GM19240 (cell line): ENCODE results near the gene ANO2.
"Not testable (repeated sequence)": the region's sequence is repeated elsewhere in the genome, so short reads cannot be mapped to it uniquely, and the experiment has no call there.

ENCODE experiments used
- DNase-seq: peaks from one replicate; pipeline ENCODE4 v3.0.0; 2011; ENCODE audit warnings: low spot score; ENCODE audit not compliant: insufficient read length

The ANO2 gene

DNA sequence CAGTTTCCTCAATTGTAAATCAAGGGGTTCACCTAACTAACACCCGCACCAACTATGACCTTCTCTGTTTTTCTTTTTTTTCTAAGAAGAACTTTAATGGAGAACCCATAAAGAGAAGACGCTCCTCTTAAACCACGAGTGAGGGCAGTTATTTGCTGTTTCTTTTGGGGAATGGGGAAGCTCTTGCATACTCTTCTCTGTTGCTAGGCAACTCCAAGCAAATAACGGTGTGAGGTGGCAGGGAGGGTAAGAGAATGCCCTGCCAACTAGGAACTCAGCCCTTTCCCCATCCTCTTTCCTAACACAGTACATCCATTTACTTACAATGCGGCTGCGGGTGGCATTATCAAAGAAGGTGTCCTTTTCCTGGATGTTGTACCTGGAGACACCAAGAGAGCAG lies 114.9 kb downstream of the ANO2 start:
- DNase-seq = no peak

DNA sequence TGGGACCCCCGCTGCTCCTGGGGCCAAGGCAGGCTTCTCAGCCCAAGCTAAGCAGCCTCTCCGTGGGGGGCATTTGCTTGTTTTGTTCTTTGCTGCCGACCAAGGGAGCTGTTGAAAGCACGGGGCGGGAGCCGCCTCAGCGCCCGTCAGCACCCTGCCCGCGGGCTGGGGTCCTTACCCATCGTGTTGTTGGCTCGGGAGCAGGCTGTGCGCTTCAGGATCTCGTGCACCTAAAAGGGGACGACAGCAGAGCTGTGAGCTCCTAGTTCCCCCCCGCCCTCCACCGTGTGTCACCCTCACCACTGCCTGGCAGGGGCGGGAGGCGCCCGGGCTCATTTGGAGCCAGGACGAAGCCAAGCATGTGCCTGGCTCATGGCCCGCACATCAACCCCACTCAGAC lies 117.5 kb downstream of the ANO2 start:
- no peak for DNase-seq

DNA sequence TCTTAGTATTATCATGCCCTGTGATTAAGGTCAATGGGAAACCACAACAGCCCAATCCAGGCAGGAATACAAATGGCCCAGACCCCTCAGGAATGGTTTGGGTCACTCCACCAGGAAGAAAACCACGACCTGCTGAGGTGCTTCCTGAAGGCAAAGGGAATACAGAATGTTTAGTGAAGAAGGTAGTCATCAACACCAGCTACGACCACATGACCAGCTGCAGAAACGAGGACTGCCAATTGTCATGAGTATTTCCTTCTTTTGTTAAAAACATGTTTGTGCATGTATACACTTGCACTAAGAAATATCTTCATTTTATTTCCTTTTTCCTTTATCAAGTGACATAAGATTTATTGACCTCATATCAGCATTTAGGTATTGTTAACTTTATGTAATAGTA lies 119.3 kb downstream of the ANO2 start:
- not testable (repeated sequence) for DNase-seq

DNA sequence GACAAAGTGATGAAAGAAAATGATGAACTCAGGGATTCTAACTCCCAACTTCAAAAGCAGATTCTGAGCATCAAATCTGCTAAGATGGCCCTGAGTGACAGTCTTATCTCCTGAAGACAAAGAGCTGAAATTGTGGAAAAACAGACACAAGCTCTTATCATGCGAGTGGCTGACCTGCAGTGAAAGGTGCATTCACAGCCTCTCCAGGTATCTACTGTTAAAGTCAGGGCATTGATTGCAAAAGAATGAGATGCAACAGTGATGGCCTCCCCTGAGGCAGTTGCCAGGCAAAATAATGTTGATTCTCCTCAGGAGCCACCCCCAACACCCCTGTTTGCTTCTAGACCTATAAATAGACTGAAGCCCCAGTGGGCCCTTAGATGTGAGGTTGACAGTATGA lies 126.2 kb downstream of the ANO2 start:
- not testable (repeated sequence) for DNase-seq

DNA sequence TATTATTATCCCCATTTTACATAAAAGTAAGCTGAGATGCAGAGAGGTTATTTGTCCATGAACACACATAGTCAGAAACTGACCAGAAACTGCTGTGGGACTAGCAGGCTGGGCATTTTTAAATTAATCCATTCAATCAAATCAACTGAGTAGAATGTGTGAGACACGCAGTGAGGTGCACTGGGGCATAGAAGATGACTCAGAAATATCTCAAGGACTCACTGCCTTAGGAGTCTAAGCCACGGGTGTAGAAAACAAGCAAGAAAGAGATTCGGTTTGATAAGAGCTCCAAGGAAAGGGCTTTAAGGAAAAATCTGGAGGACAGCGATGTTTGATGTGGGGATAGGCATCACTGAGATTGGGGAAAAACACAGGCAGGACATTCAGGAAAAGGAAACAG lies 127.8 kb downstream of the ANO2 start:
- DNase-seq = no peak

DNA sequence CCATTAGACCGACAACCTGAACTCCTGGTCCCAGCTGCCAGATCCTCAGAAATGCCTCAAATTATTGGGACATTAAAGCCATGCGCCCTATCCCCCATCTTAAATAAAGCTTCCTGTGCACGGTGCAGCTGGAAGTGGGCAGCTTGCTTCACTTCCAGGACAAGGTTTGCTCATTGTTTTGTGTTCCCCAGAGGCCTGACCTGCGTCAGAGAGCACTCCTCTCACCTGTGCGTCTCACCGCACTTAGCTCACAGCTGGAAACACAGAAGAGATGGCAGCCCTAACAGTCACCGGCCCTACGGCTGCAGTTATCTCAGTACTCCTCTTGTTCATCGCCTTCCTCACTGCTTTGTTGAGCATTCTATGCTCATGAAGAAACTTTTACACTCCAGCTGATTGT lies 135.5 kb downstream of the ANO2 start:
- DNase-seq = no peak

DNA sequence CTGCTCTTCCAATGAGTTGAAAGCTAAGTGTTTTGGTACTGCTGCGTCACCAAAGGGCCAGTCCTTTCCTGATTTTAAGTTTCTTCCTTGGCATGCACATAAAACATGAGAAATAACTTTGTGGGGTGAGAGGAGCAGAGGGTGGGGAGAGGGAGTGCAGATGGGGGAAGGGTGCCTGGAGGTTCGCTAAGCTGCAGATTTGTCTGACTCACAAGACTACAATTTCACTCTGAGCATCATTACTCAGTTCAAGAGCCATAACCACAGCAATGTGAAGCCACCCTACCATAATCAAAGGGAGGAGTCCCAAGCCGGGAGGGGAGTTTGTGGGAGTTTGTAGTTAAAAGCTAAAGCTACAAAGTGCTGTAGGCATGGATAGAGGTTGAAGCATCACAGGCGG lies 136.1 kb downstream of the ANO2 start:
- DNase-seq = no peak

DNA sequence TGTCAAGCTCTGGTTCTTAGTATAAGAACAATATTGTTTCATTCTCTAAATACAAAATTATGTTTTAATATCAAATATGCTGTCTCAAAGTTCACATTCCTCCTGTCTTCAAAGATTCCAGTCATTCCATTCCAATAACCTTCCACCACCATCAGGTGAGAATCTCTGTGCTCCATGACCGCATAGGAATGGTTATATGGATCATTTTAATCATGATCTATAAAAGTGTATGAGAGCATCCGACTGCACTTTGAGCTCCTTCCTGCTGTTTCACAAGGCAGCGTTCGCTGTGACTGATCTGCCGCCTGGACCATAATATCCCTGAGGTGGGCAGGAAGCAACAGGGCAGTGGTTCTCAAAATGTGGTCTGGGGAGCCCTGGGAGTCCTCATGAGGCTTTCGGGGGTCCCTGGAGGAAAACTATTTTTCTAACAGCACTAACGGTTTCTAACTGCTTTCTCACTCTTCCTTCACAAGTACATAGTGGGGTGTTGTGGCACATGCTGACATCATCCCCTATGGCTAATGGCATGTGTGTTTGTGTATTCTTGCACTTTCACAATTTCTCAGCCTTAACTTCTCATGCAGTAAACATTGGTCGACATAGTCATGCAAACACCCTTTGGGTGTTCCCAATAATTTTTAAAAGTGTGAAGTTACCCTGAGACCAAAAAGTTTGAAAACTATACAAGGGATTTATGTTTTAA lies 137.4 kb downstream of the ANO2 start:
- no peak for DNase-seq

DNA sequence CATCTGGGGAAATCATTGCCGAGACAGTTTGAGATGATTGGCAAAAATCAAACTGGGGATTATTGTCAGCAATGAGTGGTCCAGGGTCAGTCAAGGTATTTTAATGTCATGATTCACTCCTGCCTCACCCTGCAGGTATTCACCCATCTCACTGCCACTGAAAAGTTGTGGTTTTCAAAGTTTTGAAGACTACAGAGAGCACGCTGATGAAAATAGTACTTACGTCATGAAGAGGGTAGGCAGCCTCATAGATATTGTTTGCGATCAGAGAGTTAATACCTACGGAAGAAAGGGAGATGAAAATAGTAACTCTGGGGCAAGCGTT lies 138.0 kb downstream of the ANO2 start:
- DNase-seq = no peak

DNA sequence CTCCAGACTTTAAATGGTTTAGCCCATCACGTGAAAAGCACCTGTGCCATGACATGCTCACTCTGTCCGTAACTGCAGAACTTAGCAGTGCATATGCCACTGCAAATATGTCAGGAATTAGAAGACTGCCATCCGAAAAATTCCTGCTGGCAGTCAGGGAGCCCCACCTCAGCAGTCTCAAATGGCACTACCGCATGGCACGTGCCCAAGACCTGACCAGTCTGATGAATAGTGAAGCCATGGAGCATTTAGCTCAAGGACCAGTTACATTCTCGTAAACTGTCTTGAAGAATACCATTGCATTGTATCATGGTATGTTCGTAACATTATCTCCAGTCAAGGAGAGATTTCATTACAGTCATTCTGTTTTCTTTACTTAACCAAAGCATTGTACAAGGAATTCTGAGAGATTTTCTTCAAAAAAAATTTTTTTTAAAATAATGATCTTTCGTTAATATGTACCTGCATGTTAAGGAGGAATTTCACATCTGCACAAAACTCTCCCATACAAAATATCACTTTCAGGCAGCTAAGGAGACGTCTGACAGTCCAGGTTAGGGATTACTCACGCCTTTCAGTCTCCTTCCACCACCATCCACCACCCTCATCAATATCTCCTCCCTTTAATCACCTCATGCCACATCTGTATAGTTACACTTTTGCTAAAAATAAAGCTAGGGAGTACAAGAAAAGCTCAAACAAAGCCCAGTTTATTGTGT lies 138.5 kb downstream of the ANO2 start:
- DNase-seq = no peak

DNA sequence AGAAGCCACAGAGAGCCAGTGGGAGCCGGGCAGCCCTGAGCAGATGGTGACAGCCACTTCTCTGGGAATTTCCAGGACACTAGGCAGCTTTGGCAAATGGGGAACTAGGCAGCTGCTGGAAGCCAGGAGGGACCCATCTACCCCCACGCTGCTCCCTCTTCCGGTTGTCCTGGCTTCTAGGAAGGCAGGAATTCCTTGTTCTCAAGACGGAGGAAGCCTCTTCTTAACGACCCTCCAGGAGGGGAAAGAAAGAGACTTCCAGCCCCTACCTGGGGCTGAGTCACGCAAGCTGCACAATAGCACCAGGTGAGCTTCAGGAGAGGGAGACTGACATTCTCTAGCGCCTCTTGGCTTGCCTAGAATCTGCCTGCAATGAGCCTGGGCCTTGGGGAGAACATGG lies 141.5 kb downstream of the ANO2 start:
- no peak for DNase-seq

DNA sequence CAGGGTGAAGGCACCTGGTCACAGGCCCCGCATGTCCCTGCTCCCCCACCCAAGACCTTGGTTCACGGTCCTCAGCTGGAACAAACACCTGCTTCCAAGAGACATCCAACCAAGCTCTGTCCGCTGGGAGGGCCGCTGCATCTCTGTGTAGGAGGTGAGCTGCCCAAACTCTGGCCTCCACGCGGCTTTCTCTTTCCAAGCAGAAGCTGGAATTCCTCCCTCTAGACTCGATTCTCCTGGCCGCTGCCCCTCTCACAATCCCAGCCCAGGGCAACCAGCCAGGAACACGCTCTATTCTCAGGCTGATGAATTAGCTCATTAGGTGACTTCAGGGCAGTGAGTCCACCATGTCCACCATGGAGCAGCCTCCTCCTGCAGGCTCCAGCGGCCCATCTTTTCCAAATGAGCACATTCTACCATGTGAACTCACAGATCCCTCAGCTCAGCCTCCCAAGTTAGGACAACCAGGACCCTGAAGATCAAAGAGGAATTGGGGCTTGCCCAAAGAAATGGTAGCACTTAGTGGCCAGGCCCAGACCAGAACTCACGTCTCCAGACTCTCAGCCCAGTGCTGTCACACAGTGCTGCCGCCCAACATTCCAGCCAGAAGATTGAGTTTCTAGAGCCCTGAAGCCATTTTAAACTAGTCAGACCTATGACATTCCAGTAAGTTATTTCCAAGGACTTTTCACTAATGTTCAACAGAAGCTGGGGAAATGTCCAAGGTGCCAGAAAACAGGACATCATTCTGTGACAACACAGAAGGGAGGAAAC lies 146.6 kb downstream of the ANO2 start:
- DNase-seq = no peak

DNA sequence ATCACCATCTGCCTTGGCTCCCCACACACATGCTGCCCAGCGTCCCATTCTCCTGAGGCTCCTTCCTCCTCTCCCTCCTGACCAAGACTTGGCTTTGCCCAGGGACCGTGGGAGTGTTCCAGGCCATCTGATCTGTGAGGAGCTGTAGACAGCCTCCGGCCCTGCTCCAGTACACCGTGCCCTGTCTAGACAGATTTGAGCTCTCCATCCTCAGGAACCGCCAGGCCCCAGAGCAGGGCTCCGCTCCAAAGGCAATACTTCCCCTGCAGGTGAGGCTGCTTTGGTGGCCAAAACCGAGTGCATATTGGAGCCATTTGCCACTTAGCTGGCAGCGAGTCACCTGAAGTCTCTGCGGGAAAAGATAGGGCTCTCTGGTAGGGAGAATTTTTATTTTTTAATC lies 147.4 kb downstream of the ANO2 start:
- DNase-seq = no peak

DNA sequence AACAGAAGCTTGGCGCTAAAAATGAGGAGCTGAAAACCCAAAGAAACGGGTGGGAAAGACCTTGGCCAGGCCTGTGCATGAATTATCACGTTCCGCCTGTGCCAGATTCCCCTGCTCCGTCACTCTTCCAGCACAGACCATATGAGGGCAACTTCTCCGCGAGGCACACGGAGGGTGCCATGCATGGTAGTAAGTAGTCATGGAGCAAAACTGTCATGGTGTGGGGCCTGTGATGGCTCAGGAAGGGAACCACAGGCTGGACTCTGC lies 148.2 kb downstream of the ANO2 start:
- DNase-seq = no peak

DNA sequence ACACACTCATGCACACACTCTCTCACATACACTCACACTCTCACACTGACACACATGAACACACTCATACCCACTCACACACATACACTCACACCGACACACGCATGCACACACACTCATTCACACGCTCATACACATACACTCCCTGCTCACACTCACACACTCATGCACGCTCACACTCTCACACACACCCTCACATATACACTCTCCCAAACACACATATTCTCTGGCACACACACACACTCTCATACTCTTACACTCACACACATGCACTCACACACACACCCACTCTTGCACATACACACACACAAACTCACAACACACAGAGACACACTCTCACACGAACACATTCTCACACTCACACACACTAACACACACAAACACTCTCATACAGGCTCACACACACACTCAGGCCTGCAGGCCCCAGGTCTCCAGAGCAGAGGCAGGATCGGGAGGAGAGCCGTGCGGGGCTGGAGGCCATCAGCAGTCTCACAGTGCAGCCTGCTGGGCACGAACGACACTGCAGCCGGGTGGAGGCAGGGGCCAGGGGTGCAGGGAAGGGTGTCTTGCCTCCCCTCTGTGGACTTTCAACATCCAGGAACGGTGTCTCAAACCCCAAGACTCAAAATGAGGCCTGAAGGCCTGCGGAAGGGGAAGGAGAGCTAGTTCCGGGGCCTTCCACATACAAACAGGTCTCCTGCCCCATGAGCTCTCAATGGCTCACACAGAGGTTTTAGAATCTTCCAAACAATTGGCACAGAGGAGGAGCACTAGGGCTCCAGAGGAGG lies 148.7 kb downstream of the ANO2 start:
- DNase-seq = no peak

DNA sequence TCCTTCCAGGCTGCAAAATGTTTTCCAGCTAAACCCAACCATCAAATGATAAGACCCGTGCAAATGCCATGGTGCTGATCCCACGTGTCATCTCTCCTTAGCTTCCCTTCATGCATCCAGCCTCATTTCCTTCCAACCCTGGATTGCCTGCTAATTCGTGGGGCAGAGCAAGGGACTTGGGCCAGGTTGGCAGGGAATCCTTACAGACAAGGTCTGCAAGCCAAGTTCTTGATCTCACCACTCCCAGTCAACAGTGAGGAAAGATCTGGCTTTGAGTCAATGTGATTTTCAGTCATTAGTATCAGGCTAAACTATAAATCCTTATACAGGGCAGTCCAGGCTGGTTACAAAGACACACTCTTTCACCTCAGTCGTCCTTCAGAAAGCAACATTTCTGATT lies 150.9 kb downstream of the ANO2 start:
- DNase-seq = no peak

DNA sequence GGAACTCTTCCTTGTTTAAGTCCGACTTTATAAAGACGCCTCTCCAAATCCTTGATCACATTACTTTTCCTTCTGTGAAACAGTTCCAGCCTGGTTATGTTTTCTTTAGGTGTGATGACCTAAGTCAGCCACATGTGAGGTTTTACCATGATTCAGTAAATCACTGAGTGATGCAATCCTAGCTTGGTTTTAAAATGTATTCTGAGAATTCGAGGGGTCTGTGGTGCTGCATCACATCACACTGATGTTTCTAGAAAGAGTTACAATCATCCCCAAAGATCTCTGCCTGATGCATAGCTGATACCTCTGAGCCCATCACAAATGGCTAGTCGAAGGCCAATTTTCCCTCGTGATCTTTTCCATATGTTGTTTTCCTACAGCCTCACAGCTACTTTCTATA lies 152.7 kb downstream of the ANO2 start:
- DNase-seq = no peak

DNA sequence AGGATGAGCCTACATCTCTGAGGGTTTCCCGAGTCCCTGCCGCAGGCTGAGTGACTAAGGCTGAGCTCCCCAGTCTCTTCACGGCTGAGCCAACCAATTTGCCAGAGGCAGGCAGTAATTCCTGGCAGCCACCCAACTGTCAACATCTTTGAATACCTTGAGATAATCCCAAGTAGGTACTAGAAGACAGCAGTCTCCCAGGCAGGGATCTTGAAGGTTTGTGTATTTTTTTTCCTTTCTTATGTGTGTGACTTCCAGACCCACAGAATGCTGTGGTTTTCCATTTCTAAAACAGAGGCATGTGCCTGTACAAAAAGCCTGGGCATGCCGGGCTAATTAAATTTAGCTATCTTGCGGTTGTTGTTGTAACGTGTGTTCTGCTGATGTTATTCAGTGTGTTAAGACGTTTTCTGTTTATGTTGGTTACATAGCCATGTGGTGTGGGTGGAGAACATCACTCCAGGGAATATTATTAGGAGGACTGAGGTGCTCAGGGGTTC lies 155.5 kb downstream of the ANO2 start:
- no peak for DNase-seq

DNA sequence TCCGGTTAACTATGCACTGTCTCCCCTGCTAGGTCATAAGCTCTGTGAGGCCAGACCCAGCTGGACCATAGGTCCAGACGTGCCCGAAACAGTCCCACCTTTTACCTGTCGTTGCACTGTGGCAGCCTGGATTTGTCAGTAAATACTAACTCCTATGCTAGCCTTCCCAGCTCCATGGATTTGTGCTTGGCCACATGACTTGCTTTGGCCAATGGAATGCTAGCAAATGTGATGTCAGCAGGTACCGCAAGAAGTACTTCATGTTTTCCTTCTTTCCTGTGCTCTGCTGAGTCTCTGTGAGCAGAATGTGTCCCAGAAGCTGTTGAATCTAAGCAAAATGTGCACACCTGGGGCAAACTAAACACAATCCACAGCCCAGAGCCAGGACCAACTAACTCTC lies 157.2 kb downstream of the ANO2 start:
- no peak for DNase-seq

DNA sequence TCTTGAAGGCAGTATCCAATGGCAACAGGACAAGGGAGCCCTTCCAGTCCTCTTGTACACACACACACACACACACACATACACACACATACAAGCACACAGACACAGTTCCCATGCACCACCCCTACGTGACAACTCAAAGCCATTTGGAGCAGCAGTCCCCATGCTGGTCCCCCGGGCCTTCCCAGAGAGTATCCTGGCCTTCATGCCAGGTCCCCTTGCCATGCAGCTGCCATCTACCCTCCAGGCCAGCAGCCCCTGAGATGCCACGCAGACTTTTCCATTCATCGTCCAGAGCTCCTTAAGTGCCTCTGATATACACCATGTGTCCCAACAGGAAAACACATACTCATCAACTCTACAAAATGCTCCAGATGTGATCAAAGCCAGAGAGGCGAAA lies 159.5 kb downstream of the ANO2 start:
- DNase-seq = no peak

DNA sequence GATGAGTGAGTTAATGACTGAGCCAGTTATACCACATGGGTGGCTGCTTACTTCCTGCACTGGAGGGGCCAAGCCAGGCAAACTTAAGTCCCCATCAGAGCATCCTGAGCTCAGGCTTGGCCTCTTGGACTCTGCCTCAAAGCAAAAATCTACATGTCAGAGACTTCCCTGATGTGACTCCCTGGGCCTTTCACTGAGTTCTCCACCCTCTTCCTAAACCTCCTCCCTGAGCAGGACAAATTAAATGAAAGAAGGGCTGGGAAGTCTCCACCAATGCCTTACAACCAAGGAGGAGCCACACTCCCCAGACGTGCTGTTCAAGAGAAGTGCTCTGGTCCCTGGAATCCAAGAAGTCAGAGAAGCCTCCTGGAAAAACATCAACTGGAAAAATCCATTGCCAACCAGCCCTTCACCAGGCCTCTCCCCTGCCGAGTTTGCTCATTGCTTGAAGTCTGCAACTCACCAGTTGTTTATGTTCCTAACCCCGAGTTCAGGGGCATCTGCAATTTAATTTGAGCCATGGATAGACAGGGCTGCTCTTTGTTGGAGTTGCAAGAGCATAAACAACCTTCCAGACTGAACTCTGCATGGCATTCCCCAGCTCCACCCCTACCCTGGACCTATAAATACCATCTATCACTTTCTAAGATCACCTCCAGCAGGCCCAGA lies 160.5 kb downstream of the ANO2 start:
- DNase-seq = no peak
